T-helper 1 cell treated with Interleukin-12 subunit alpha and Interleukin-12 subunit beta and Interleukin-4 antibody, amounts not matched to agents 30 ng/mL and 1 ng/mL, for 36 hours (primary cell): Measurements from ENCODE around the gene OBP2B. TPM values are rescaled to one million over a fixed set of nuclear protein-coding genes. Genes with fewer than 3 reads are reported as not detected.
"Not testable (repeated sequence)": the region's sequence is repeated elsewhere in the genome, so short reads cannot be mapped to it uniquely, and the experiment has no call there.

Experiments used
- intact Hi-C: fragments of 100-400 bp; cut with micrococcal nuclease; formaldehyde crosslinking; loops from one replicate; pipeline ENCODE4 v1.15.1; 2024
- total RNA-seq: library from RNA; stranded (reverse); gene quantifications from 2 replicates; pipeline ENCODE4 v1.2.3, GENCODE V29; 2022

Gene OBP2B
- total RNA-seq, 1 donor from 2014 or later = not detected

- intact Hi-C loops = not testable (repeated sequence)
These were observed 39.4 kb downstream of the OBP2B start for GRCh38 chr9:133169687-133170086.

GRCh38 chr9:133169102-133169501, 39.9 kb downstream of the OBP2B start:
- intact Hi-C loops = no loop called here

- intact Hi-C loops = no loop called here
These were observed 40.6 kb downstream of the OBP2B start for GRCh38 chr9:133168432-133168831.

GRCh38 chr9:133167769-133168168, 41.3 kb downstream of the OBP2B start:
- intact Hi-C loops = no loop called here

GRCh38 chr9:133167096-133167730, 41.8 kb downstream of the OBP2B start:
- intact Hi-C loops = no loop called here

- intact Hi-C loops = no loop called here
These were observed 42.7 kb downstream of the OBP2B start for GRCh38 chr9:133166392-133166791.

GRCh38 chr9:133165452-133165730, 43.7 kb downstream of the OBP2B start:
- intact Hi-C loops = no loop called here

- intact Hi-C loops = no loop called here
These were observed 44.9 kb downstream of the OBP2B start for GRCh38 chr9:133164191-133164590.

- intact Hi-C loops = no loop called here
These were observed 45.4 kb downstream of the OBP2B start, which contains the start of gene GBGT1 for GRCh38 chr9:133163504-133164172. GBGT1 (minus strand) TSS chr9:133163914; CDS start chr9:133162412, 1,502 bp downstream.

- intact Hi-C loops = no loop called here
These were observed 46.1 kb downstream of the OBP2B start for GRCh38 chr9:133162861-133163503.

GRCh38 chr9:133161547-133161950, 47.5 kb downstream of the OBP2B start:
- intact Hi-C loops = no loop called here

GRCh38 chr9:133160742-133161546, 48.1 kb downstream of the OBP2B start:
- intact Hi-C loops = no loop called here

- intact Hi-C loops = no loop called here
These were observed 50.4 kb downstream of the OBP2B start for GRCh38 chr9:133158695-133159094.

Other genes with a start within 250 kb of the OBP2B start
- gene GFI1B, start 230.6 kb downstream of the OBP2B start, total RNA-seq = not detected in 2 replicates
- 70.8 and 72.5 TPM in 2 replicates for gene GTF3C5, start 178.3 kb downstream of the OBP2B start, total RNA-seq
- 1.5 and 1.8 TPM in 2 replicates for gene CEL, start 147.3 kb downstream of the OBP2B start, total RNA-seq
- 128 and 143 TPM in 2 replicates for gene RALGDS, start 88.0 kb downstream of the OBP2B start, total RNA-seq
- 14.3 and 15.4 TPM in 2 replicates for gene GBGT1, start 45.3 kb downstream of the OBP2B start, total RNA-seq
- 2.1 and 2.5 TPM in 2 replicates for gene ABO, start 66.0 kb upstream of the OBP2B start, total RNA-seq
- 14.9 and 15.6 TPM in 2 replicates for gene SURF6, start 126.9 kb upstream of the OBP2B start, total RNA-seq
- 31.4 and 32.0 TPM in 2 replicates for gene MED22, start 138.9 kb upstream of the OBP2B start, total RNA-seq
- 1,761 and 1,774 TPM in 2 replicates for gene RPL7A, start 139.0 kb upstream of the OBP2B start, total RNA-seq
- gene SURF1, start 147.2 kb upstream of the OBP2B start, total RNA-seq = 40.7 and 46.9 TPM in 2 replicates
- 17.5 and 21.2 TPM in 2 replicates for gene SURF2, start 147.3 kb upstream of the OBP2B start, total RNA-seq
- gene SURF4, start 166.8 kb upstream of the OBP2B start, total RNA-seq = 227 and 232 TPM in 2 replicates
- 0.39 and 1.3 TPM in 2 replicates for gene STKLD1, start 167.1 kb upstream of the OBP2B start, total RNA-seq
- 24.0 and 26.3 TPM in 2 replicates for gene REXO4, start 208.8 kb upstream of the OBP2B start, total RNA-seq
- gene ADAMTS13, start 213.1 kb upstream of the OBP2B start, total RNA-seq = 1.7 and 2.5 TPM in 2 replicates